ENCODE data around the gene MUTYH.
"Not testable (repeated sequence)": the region's sequence is repeated elsewhere in the genome, so short reads cannot be mapped to it uniquely, and the experiment has no call there.

The MUTYH gene

DNA sequence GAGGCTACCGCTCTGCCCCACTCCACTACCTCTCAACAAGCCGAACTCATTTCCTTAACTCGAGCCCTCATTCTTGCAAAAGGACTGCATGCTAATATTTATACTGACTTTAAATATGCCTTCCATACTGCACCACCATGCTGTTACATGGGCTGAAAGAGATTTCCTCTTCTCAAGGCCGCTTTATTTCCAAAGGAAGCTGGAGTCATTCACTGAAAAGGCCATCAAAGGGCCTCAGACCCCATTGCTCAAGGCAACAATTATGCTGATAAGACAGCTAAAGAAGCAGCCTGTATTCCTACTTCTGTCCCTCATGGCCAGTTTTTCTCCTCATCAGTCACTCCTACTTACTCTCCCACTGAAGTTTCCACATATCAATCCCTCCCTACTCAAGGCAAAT, 20.5 kb downstream of the MUTYH start:
- no peak for DNase-seq

DNA sequence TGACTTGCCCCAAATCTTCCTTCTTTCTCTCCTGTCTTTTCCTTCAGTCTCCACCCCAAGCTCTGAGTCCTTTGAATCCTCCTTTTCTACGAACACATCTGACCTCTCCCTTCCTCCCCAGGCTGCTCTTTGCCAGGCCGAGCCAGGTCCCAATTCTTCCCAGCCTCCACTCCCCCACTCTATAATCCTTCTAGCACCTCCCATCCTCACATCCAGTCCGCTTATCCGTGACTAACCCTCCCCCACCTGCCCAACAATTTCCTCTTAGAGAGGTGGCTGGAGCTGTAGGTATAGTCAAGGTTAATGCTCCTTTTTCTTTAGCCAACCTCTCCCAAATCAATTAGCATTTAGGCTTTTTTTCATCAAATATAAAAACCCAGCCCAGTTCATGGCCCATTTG, 23.1 kb downstream of the MUTYH start:
- no peak for DNase-seq

DNA sequence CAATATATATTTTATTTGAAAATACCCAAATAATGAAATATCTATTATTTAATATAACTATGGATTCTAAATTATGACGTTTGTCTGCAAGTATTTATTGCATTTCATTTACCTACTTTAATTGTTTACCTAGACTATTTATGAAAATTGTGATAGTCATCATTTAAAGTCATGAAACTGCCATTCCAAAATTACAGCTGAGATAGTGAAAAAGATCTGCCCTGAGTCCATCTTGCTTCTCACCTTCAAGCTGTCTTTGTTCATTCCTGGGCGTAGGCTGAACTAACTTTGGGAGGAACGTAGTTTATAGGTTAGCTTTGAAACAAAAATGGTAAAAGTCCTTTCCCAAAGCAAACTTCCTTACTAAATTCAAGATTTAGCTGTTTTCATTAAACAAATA, 26.0 kb downstream of the MUTYH start:
- DNase-seq: no peak

DNA sequence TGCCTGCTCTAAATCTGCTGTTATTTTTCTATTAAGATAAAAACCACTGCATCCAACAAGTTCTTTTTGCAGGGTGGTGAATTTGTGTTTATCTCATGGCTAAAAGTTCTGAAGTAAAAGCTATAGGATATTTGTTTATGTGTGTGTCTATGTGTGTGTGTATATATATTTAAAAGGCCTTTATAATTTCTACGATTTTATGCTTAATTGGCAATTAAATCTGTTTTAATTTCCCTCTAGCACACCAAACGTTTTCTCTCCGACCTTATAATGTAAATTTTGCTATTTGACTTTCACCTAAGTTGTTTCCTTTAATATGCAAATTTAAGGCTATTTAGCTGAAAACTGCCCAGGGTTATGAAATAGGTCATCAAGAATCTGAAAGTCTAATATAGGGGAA, 33.3 kb downstream of the MUTYH start:
- DNase-seq: no peak

DNA sequence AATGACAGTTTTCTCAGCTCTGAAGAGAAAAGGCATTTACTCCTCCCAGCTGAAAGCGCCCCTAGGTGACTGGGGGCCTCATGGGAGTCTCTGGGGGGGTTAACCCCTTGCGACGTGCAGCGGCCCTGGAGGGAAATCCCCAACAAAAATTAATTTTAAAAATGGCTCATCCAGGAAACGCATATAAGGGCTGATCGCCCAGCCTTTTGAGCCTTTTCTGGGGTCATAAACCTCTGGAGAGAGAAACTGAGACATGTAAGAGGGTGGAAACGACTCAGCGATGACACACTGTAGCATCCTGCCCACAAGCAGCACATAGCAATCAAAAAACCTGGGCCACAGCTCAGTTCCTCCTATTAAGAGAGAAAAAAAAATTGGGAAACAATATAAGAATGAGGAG, 33.9 kb downstream of the MUTYH start:
- no peak for DNase-seq

DNA sequence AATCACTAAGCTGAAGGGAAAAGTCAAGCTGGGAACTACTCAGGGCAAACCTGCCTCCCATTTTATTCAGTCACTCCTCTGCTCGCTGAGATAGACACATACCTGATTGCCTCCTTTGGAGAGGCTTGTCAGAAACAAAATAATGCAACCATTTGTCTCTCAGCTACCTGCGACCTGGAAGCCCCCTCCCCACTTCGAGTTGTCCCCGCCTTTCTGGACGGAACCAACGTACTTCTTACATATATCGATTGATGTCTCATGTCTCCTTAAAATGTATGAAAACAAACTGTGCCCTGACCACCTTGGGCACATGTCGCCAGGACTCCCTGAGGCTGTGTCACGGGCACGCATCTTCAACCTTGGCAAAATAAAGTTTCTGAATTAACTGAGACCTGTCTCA, 35.0 kb downstream of the MUTYH start:
- no peak for DNase-seq

DNA sequence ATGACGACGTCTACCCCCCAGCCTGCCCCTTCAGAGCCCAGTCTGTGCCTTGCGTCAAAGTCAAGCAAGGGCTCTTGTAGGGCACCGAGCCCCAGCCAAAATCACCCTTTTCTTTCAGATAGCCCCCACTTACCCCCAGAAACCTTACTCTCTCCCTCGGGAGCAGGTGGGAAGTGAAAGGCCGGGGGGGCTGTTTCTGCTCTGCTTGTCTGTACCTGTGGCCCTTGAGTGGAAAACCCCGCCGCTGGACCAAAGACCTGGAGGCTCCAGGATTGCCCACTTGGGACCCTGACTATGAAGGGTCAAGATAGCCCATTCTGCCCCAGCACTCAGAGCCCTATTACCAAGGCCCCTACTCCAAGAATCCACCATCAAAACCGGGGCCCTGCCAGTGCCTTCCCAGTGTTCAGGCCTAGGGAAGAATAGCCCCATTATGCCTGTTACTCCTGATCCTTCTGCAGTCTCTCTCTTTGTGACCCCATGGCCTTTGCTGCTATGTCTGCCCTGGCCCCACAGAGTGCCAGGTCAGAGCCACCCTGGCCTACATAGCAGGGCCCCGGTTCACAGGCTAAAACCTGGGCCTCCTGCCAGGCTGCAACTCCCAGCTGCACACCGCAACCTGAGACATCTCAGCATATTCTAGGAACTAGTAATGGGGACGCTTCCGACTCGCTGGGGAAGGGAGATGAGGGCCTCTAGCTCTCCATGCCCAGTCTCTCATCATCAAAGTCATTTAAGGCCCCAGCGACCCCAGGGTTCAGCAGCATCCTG, 35.7 kb downstream of the MUTYH start:
- DNase-seq: no peak

DNA sequence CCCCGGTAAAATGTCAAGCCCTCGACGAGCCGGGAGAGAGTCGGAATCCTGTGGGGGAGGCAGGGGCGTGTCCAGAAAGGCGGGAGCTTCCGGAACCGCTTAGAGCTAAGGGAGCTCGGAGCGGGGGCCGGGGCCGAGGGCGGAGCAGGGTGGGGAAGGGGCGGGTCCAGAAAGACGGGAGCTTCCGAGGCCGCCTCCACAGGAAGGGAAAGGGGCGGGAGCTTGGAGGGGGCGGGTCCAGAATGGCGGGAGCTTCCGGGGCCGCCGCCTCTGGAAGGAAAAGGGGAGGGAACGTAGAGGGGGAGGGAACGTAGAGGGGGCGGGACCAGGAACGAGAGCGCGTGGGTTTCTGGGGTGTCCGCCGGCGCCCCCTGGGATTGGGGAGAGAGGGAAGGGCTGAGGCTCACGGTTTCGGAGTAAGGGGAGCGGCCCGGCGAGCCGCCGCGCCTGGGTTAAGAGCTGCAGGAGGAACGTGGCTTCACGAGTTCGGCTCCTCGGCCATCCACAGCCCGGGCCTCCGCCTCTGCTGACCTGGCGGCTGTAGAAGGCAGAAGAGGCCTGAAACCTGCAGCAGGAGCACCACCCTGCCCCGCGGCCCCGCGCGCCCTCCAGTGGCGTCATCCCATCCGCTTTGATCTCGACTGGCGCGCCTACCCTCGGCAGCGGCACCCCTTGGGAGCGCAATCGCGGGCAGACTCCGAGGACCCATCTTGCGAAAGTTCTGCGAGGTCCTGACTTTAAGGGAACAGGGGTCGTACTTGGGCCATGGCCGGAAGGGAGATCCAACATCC, 36.5 kb downstream of the MUTYH start:
- DNase-seq: peak; percentile 94

DNA sequence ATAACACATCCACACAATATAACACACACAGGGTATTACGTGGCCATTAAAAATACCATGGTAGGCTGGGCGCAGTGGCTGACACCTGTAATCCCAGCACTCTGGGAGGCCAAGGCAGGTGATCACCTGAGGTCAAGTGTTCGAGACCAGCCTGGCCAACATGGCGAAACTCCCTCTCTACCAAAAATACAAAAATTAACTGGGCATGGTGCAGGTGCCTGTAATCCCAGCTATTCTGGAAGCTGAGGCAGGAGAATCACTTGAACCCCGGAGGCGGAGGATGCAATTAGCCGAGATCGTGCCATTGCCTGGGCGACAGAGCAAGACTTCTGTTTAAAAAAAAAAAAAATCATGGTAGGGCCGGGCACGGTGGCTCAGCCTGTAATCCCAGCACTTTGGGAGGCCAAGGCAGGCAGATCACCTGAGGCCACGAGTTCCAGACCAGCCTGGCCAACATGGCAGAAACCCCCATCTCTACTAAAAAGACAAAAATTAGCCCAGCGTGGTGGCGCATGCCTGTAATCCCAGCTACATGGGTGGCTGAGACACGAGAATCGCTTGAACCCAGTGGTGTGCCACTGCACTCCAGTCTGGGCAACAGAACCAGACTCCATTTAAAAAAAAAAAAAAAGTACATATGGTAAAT, 37.6 kb downstream of the MUTYH start:
- no peak for DNase-seq

DNA sequence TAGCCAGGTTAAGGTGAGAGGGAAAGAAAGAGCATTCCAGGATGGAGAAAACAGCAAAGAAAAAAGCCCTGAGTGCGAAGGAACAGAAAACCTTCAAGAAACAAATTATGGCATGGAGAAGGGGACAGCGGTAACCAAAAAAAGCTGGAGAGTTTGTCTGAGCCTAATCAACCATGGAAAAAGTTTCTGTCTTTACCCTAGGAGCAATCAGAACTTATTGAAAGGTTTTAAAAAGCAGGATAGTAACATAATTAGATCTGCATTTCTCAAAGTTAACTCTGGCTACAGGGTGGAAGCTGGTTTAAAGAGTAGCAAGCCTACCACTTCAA, 39.6 kb downstream of the MUTYH start:
- DNase-seq: no peak

DNA sequence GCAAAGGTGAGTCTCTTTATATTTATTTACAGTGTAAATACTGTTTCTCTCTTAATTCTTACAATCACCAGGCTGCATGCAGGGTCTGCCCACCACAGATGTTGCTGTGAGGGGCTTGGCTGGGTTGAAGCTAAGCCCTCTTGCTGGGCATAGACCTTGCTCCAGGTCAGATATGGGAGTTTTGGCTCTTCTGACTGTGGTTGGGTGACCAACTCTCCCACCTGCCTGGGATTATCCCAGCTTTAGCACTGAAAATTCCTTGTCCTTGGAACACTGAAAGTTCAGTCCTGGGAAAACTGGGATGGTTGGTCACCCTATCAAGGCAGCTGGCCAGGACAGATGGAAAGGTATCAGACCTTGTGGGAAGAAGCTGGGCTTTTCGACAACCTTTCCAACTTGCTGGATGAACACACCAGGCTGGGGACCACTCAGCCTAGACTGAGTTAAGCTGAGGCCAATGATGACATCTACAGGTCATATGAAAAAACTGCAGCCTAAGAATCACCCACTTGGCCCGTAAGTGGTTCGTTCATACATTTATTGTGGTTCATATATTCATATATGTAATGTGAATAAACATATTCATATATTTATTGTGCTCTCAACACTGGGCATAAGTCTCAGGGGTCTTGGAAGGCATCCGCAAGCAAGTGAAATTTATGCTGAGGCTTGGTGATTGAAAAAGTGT, 40.1 kb downstream of the MUTYH start:
- no peak for DNase-seq

DNA sequence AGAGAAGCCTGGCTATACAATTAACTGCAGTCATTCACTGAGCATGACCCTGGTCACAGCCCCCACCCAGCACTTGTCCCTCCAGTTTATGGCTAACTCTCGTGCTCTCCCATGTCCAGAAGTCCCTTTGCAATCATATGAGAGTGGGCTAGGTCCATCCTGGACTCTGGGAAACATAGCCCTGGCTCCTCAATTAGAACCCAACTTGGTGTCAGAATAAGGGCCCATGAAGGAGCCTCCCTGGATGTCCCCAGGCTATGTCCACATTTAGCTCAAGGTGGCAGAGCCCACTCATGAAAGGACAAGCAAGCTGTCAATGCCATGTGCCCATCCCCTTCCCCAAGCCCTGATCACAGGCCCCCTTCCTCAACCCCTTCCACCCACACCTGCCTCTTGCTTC, 40.9 kb downstream of the MUTYH start:
- DNase-seq: no peak

DNA sequence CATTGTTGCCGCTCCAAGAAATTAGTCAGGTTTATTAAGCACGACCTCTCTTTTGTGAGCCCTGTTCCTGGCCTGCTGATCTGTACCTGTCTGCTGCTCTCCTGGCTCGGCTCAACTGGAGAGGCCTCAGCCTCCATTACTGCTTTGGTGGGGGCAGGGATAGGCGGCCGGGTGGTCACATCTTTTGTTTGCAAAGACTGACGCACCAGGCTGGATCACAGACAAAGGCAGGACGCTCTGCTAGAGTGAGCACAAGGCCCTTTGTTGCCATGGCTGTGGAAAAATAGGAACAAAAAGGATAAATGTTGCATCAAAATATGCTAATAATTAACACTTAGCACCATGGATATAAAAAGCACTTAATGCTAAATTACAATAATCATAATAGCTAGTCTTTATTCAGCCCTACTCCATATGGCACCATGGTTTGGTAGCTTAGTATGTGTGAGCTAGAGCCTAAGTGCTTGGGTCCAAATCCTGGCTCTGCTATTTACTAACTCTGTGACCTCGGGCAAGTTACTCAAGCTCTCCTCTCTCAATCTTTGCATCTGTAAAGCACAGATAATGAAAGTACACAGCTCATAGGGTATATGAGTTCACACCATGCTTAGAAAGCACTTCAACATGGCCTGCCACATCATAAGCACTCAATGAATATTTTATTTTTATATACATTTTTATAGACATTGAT, 42.4 kb downstream of the MUTYH start:
- no peak for DNase-seq

DNA sequence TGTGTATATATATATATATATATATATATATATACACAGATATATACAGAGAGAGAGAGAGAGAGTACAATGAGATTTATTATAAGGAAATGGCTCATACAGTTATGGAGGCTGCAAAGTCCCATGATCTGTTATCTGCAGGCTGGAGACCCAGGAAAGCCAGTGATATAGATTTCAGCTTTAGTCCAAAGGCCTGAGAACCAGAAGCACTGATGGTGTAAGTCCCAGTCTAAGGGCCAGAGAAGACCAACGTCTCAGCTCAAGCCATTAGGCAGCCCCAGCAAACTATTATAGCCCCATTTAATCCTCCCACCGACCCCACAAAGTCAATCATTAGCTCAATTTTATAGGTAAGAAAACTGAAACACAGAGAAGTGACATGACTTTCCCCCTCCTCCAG, 48.5 kb downstream of the MUTYH start:
- no peak for DNase-seq

DNA sequence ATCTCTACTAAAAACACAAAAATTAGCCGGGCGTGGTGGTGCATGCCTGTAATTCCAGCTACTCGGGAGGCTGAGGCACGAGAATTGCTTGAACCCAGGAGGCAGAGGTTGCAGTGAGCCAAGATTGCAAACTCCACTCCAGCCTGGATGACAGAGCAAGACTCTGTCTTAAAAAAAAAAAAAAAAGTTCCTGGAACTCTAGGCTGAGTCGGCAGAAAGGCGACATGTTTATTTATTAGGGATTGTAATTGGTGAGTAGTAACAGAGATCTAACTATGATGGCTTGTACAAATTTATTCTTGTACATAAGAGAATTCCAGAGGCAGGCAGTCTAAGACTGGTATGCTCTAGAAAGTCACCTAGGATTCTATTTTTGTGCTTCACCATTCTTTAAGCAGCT, 49.2 kb downstream of the MUTYH start:
- not testable (repeated sequence) for DNase-seq

DNA sequence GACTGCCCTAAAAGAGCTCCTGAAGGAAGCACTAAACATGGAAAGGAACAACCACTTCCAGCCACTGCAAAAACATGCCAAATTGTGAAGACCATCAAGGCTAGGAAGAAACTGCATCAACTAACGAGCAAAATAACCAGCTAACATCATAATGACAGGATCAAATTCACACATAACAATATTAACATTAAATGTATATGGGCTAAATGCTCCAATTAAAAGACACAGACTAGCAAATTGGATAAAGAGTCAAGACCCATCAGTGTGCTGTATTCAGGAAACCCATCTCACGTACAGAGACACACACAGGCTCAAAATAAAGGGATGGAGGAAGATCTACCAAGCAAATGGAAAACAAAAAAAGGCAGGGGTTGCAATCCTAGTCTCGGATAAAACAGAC, 53.7 kb downstream of the MUTYH start:
- not testable (repeated sequence) for DNase-seq

DNA sequence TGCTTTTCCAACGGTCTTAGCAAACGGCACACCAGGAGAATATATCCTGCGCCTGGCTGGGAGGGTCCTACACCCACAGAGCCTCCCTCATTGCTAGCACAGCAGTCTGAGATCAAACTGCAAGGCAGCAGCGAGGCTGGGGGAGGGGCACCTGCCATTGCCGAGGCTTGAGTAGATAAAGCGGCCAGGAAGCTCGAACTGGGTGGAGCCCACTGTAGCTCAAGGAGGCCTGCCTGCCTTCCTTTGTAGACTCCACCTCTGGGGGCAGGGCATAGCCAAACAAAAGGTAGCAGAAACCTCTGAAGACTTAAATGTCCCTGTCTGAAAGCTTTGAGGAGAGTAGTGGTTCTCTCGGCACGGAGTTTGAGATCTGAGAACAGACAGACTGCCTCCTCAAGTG, 55.4 kb downstream of the MUTYH start:
- not testable (repeated sequence) for DNase-seq

DNA sequence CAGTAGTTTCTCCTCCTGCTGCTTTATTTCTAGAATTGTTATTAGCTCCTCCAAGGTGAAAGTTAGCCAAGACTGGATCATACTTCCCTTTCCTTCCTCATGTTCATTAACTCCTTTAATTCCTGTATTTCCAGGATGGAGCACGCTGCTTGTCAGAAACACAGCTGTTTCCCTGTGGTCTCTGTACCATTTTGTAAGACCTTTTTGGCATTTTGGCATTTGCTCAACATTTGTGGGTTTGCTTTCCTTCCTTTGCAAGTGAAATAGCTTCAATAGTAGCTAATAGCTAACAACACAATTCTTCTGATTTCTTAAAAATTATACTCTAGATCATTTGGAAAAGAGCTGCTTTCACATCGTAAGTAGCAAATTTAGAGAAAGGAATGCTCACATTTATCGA, 57.9 kb downstream of the MUTYH start:
- no peak for DNase-seq

All from GOT3 (cell line).